Measurements from ENCODE around the gene STPG3.

STPG3 gene

GRCh38 chr9:137281345-137282116 is 30.4 kb downstream of the STPG3 start:
- peaks cover 4% of the 10 kb centered on the region; the same call in 1 of the 2 replicates for H3K27me3 ChIP-seq (ENCODE audit: insufficient read depth, low read length)
- WGBS = 93% methylated on average over 39 of the region's 39 CpGs
- no peaks in the 10 kb centered on the region; the same call in 1 of the 2 replicates for H3K36me3 ChIP-seq (ENCODE audit: insufficient read depth, low read length)
- peaks cover 10% of the 10 kb centered on the region for H3K4me1 ChIP-seq (ENCODE audit: insufficient read depth, low read length)
- H3K27ac ChIP-seq (ENCODE audit: low read depth, low read length) = no peak overlapping the region
- H3K9ac ChIP-seq (ENCODE audit: low read depth, low read length) = peak overlapping the region; percentile 19; the same call in 1 of the 2 replicates
- peak overlapping the region; percentile 45 for H3K4me3 ChIP-seq (ENCODE audit: low read length)
- no peaks in the 10 kb centered on the region for H3K9me3 ChIP-seq (ENCODE audit: insufficient read depth, low read depth, low read length)

DNA sequence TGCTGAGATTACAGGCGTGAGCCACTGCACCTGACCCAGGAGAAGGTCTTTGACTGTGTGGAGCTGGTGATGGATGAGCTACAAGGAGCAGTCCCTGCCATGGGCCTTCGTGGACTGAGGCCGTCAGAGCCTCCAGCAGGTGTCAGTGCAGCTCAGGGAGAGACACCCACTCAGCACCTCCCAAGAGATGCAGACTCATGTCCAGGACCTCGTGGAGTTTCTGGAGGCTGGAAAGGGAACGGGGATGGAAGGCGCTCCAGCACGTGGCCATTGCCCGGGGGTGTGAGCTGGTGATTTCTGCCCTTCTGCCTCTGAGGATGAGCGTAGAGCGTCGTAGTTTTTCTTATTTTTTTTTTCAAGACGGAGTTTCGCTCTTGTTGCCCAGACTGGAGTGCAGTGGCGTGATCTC is 35.9 kb downstream of the STPG3 start:
- Histone ChIP-seq H3K4me1 (ENCODE audit: insufficient read depth, low read length) (no peaks in the 10 kb centered on the region), H3K36me3 (ENCODE audit: insufficient read depth, low read length) (no peaks in the 10 kb centered on the region), H3K9ac (ENCODE audit: low read depth, low read length) (no peak overlapping the region), H3K4me3 (ENCODE audit: low read length) (no peak overlapping the region), H3K27me3 (ENCODE audit: insufficient read depth, low read length) (no peaks in the 10 kb centered on the region), H3K27ac (ENCODE audit: low read depth, low read length) (no peak overlapping the region), H3K9me3 (ENCODE audit: insufficient read depth, low read depth, low read length) (no peaks in the 10 kb centered on the region)
- 66% methylated on average over 14 of the region's 14 CpGs for WGBS

GRCh38 chr9:137293094-137293481 is 42.0 kb downstream of the STPG3 start:
- H3K4me3 ChIP-seq (ENCODE audit: low read length) = no peak overlapping the region
- H3K27ac ChIP-seq (ENCODE audit: low read depth, low read length) = no peak overlapping the region; the same call in 1 of the 2 replicates
- H3K36me3 ChIP-seq (ENCODE audit: insufficient read depth, low read length) = no peaks in the 10 kb centered on the region
- peaks cover 2% of the 10 kb centered on the region for H3K4me1 ChIP-seq (ENCODE audit: insufficient read depth, low read length)
- 86% methylated on average over 15 of the region's 15 CpGs for WGBS
- H3K9me3 ChIP-seq (ENCODE audit: insufficient read depth, low read depth, low read length) = no peaks in the 10 kb centered on the region
- peaks cover 32% of the 10 kb centered on the region for H3K27me3 ChIP-seq (ENCODE audit: insufficient read depth, low read length)
- H3K9ac ChIP-seq (ENCODE audit: low read depth, low read length) = no peak overlapping the region

- H3K9me3 ChIP-seq (ENCODE audit: insufficient read depth, low read depth, low read length) = no peaks in the 10 kb centered on the region
- H3K4me3 ChIP-seq (ENCODE audit: low read length) = no peak overlapping the region
- H3K36me3 ChIP-seq (ENCODE audit: insufficient read depth, low read length) = no peaks in the 10 kb centered on the region
- H3K9ac ChIP-seq (ENCODE audit: low read depth, low read length) = no peak overlapping the region
- 93% methylated on average over 28 of the region's 29 CpGs for WGBS
- peaks cover 7% of the 10 kb centered on the region for H3K4me1 ChIP-seq (ENCODE audit: insufficient read depth, low read length)
- H3K27ac ChIP-seq (ENCODE audit: low read depth, low read length) = no peak overlapping the region
- H3K27me3 ChIP-seq (ENCODE audit: insufficient read depth, low read length) = peaks cover 32% of the 10 kb centered on the region
These were observed 42.5 kb downstream of the STPG3 start for GRCh38 chr9:137293482-137294090.

DNA sequence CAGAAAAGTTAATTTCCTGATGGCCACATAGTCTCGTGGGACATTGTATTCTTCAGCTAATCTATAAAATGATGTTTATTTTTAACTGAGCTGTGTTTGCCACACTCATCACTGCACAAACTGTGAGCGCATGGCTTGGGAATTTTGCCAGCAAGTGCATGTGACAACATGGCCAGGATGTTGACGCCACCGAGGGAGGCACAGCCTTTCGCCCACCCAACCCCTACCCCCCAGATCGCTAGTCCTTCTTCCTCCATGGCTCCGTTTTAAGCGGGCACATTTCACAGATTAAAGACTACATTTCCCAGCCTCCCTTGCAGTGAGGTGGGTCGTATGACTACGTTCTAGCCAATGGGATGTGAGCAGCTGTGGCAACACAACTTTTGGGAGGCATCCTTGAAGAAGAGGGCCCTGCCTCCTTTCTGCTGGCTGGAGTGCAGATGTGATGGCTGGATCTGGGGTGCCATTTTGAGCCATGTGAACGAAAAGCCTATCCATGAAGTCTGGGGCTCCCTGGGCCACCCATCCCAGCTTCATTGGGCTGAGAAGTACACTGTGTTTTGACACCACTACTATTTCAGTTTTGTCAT is 43.1 kb downstream of the STPG3 start:
- Histone ChIP-seq H3K9ac (ENCODE audit: low read depth, low read length) (no peak overlapping the region), H3K9me3 (ENCODE audit: insufficient read depth, low read depth, low read length) (no peaks in the 10 kb centered on the region), H3K4me3 (ENCODE audit: low read length) (no peak overlapping the region), H3K27me3 (ENCODE audit: insufficient read depth, low read length) (peaks cover 32% of the 10 kb centered on the region), H3K4me1 (ENCODE audit: insufficient read depth, low read length) (peaks cover 12% of the 10 kb centered on the region), H3K27ac (ENCODE audit: low read depth, low read length) (no peak overlapping the region), H3K36me3 (ENCODE audit: insufficient read depth, low read length) (no peaks in the 10 kb centered on the region)
- 78% methylated on average over 11 of the region's 11 CpGs for WGBS

DNA sequence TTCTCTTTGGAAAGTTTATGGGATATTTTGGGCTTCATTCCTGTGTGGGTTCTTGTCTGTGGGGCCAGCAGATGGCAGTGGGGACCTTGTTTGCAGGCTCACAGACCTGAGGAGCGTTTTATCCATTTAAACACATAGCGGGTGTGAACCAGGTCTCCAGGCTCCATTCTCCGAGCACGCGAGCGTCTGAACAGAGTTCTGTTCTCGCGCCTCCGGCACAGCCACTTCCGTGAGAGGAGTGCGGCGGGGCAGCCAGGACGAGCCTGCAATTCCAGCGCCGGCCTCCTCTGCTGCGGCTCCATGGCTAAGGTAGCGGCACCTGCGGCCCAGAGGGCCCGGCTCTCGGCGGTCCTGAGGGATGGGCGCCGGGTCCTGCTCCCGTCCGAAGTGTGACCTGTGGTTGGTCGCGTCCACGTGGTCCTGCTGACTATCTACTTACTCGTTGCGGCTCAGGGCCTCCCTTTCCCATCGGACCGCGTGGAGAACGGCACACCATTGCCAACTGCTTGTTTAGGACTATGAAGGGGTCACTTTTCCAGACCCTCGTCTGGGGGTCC is 43.7 kb downstream of the STPG3 start:
- 21% methylated on average over 35 of the region's 35 CpGs for WGBS
- H3K9me3 ChIP-seq (ENCODE audit: insufficient read depth, low read depth, low read length) = no peaks in the 10 kb centered on the region
- peak overlapping the region; percentile 25; the same call in 1 of the 2 replicates for H3K9ac ChIP-seq (ENCODE audit: low read depth, low read length)
- peak overlapping the region; percentile 47 for H3K4me3 ChIP-seq (ENCODE audit: low read length)
- peaks cover 18% of the 10 kb centered on the region for H3K4me1 ChIP-seq (ENCODE audit: insufficient read depth, low read length)
- no peaks in the 10 kb centered on the region for H3K36me3 ChIP-seq (ENCODE audit: insufficient read depth, low read length)
- no peak overlapping the region for H3K27ac ChIP-seq (ENCODE audit: low read depth, low read length)
- peaks cover 33% of the 10 kb centered on the region for H3K27me3 ChIP-seq (ENCODE audit: insufficient read depth, low read length)

- Histone ChIP-seq H3K27ac (ENCODE audit: low read depth, low read length) (no peak overlapping the region), H3K36me3 (ENCODE audit: insufficient read depth, low read length) (no peaks in the 10 kb centered on the region), H3K4me3 (ENCODE audit: low read length) (peak overlapping the region; percentile 47), H3K9me3 (ENCODE audit: insufficient read depth, low read depth, low read length) (no peaks in the 10 kb centered on the region), H3K4me1 (ENCODE audit: insufficient read depth, low read length) (peaks cover 23% of the 10 kb centered on the region), H3K27me3 (ENCODE audit: insufficient read depth, low read length) (peaks cover 36% of the 10 kb centered on the region), H3K9ac (ENCODE audit: low read depth, low read length) (peak overlapping the region; percentile 25; the same call in 1 of the 2 replicates)
- 2% methylated on average over 76 of the region's 76 CpGs for WGBS
These were observed 44.2 kb downstream of the STPG3 start for GRCh38 chr9:137295238-137295811.

DNA sequence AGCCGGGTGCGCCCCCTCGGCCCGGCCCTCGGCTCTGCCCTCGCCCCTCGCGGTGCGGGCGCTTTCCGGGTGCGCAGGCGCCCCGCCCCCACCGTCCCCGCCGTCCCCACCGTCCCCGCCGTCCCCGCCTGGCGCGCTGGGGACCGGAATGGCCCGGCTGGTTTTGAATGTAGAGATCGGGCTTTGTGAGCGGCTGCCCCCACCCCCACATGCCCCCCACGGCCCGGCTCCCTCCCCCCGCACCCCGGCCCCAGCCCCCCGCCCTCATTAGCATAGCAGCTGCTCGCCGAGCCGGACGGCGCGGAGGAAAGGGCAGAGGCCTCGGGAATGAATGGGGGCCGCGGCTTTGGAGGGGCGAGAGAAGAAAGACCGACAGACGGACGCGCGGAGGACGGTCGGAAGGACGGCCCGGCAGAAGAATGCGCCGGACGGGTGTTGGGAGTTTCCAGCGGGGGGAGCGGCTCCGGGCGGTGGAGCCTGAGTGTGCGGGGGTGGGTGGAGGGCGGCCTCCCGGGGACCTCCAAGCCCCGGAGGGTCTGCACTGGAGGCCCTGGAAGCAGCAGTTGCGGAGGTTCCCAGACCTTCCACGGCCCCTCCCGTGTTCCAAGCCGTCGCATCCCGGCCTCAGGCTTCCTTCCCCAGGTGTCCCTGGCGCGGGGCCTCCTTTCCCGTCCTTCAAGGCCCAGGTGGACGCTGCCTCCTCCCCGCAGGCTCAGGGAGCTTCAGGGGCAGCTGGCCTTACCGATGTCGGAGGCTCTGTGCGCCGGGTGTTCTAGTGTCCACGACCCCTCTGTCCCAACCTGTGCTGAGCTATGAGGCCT is 45.0 kb downstream of the STPG3 start:
- Histone ChIP-seq H3K4me3 (ENCODE audit: low read length) (peak overlapping the region; percentile 47), H3K9me3 (ENCODE audit: insufficient read depth, low read depth, low read length) (no peaks in the 10 kb centered on the region), H3K4me1 (ENCODE audit: insufficient read depth, low read length) (peaks cover 23% of the 10 kb centered on the region), H3K9ac (ENCODE audit: low read depth, low read length) (no peak overlapping the region; the same call in 1 of the 2 replicates), H3K27ac (ENCODE audit: low read depth, low read length) (no peak overlapping the region), H3K27me3 (ENCODE audit: insufficient read depth, low read length) (peaks cover 36% of the 10 kb centered on the region), H3K36me3 (ENCODE audit: insufficient read depth, low read length) (no peaks in the 10 kb centered on the region)
- WGBS = 6% methylated on average over 60 of the region's 78 CpGs

- Histone ChIP-seq H3K9ac (ENCODE audit: low read depth, low read length) (no peak overlapping the region), H3K9me3 (ENCODE audit: insufficient read depth, low read depth, low read length) (no peaks in the 10 kb centered on the region), H3K4me3 (ENCODE audit: low read length) (peak overlapping the region; percentile 46), H3K4me1 (ENCODE audit: insufficient read depth, low read length) (peaks cover 23% of the 10 kb centered on the region), H3K36me3 (ENCODE audit: insufficient read depth, low read length) (no peaks in the 10 kb centered on the region), H3K27ac (ENCODE audit: low read depth, low read length) (no peak overlapping the region), H3K27me3 (ENCODE audit: insufficient read depth, low read length) (peaks cover 36% of the 10 kb centered on the region)
- 62% methylated on average over 24 of the region's 24 CpGs for WGBS
These were observed 45.9 kb downstream of the STPG3 start for GRCh38 chr9:137296670-137297664.

All from HUES64 (cell line).